PC-9 (cell line): ENCODE data around the gene USP17L11.
"Not testable (repeated sequence)": the region's sequence is repeated elsewhere in the genome, so short reads cannot be mapped to it uniquely, and the experiment has no call there.

Experiments used
- CTCF ChIP-seq: fragments of 200-600 bp; sonication (generic); conservative IDR thresholded peaks from 2 replicates; pipeline ENCODE4 v1.6.1; 2017; ENCODE audit warnings: mixed run types, antibody characterized with exemption, mild to moderate bottlenecking, moderate library complexity
- EZH2 ChIP-seq: fragments of 200-600 bp; sonication (generic); IDR thresholded peaks from 2 replicates; pipeline ENCODE4 v1.8.0; 2017; ENCODE audit warnings: antibody characterized with exemption, low read depth

GRCh38 chr4:9234085-9234484, 18.9 kb downstream of the USP17L11 start, which contains the start of gene USP17L15:
- TF ChIP-seq CTCF, EZH2: not testable (repeated sequence)
